Activated T-cell treated with anti-CD3 and anti-CD28 coated beads, Interleukin-2, amount 50 U/mL, for 72 hours (primary cell): Measurements from ENCODE around the gene PLXNB1. TPM values are rescaled to one million over a fixed set of nuclear protein-coding genes. Genes with fewer than 3 reads are reported as not detected.

Experiments
- ATAC-seq, 2 donors: fragments of 150-1000 bp; cut with Tn5 transposase; replicated peaks in 1 of 2; 2 replicates each; pipeline ENCODE4 v1.10.0; 2021; ENCODE audit warnings: moderate library complexity in 2 of 2, mild to moderate bottlenecking in 1 of 2
- DNase-seq, 2 donors: peaks; one replicate each; pipeline ENCODE4 v3.0.0; 2021 to 2022; ENCODE audit warnings: mixed read lengths in 1 of 2
- H3K27ac Mint-ChIP-seq: one replicate; pipeline ENCODE4 v1.8.0; 2022; ENCODE audit warnings: mild to moderate bottlenecking, moderate library complexity, mixed read lengths
- H3K27me3 Mint-ChIP-seq: one replicate; pipeline ENCODE4 v1.8.0; 2022; ENCODE audit warnings: low read depth, mixed read lengths
- H3K36me3 Mint-ChIP-seq, 2 donors: one replicate each; pipeline ENCODE4 v1.8.0; 2022; ENCODE audit warnings: mixed read lengths in 2 of 2, mild to moderate bottlenecking in 1 of 2; ENCODE audit not compliant: insufficient read depth in 2 of 2
- H3K4me1 Mint-ChIP-seq: one replicate; pipeline ENCODE4 v1.8.0; 2022; ENCODE audit warnings: low read depth, mixed read lengths
- H3K4me3 Mint-ChIP-seq, 2 donors: one replicate each; pipeline ENCODE4 v1.8.0; 2022; ENCODE audit warnings: mild to moderate bottlenecking in 2 of 2, mixed read lengths in 2 of 2, moderate library complexity in 2 of 2
- H3K9me3 Mint-ChIP-seq, 2 donors: one replicate each; pipeline ENCODE4 v1.8.0; 2022; ENCODE audit warnings: mixed read lengths in 2 of 2
- total RNA-seq, 2 donors: library from RNA; stranded (reverse); gene quantifications; one replicate each; pipeline ENCODE4 v1.2.3, GENCODE V29; 2022

PLXNB1 gene
- total RNA-seq, 2 donors from 2014 or later: 3.2 to 6.1 TPM

DNA sequence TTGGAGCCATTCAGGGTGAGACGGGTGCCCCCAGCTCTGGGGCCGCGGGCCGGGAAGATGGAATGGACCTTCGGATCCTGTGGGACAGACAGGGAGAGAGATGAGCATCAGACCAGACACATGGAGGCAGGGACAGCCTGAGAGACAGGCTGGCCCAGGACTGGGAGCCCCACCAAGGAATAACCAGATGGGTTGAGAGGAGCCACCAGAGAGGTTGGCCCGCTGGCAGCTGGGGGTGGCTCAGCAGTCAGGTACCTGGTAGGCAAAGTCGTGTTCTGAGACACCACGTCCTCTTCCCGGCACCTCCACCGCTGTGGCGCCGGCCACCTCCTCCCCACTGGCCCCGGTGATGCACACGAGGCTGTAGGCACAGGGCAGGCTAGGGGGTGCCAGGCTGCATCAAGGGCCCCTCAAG lies 13.8 kb downstream of the PLXNB1 start:
- Mint-ChIP-seq H3K36me3 (no peaks in the 10 kb centered on the region), H3K4me1 (no peaks in the 10 kb centered on the region), H3K27me3 (no peaks in the 10 kb centered on the region), H3K9me3 (no peaks in the 10 kb centered on the region), H3K4me3 (no peak overlapping the region), H3K27ac (no peak overlapping the region)
- ATAC-seq: no peak
- DNase-seq: no peak

DNA sequence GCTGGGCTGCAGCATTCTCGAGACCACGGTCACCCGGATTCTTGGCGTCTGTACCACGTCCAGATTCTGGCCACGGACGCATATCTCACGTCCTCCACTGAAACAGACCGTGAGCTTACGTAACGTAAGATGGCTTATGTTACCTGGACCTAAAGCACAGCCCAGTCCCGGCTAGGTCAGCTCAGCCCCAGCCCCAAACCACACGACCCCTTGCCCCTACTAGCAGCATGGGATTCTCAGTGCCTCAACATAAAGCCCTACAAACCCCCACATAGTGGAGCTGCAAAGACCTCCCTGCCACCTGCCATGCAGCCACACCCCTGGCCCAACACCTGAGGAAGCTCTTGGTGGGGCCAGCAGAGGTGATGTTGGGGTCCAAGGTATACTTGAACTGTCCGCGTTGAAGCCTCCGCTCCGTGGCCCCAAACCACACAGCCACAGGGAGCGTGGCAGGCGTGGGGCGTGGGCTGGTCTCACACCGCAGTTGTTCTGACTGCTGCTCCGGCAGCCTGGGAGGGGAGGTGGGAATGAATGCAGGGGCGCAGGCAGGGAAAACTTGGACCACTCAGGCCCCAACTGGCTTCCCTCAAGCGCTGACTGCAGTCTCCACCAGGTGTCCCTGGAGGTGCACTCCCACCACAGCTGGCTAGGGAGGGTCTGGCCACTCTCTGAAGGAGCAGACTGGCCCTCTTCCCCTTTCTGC lies 14.5 kb downstream of the PLXNB1 start:
- no peak overlapping the region for H3K27ac Mint-ChIP-seq
- H3K4me3 Mint-ChIP-seq: no peak overlapping the region
- H3K36me3 Mint-ChIP-seq: no peaks in the 10 kb centered on the region
- no peaks in the 10 kb centered on the region for H3K27me3 Mint-ChIP-seq
- no peaks in the 10 kb centered on the region for H3K4me1 Mint-ChIP-seq
- DNase-seq (no peak), ATAC-seq (no peak)
- H3K9me3 Mint-ChIP-seq: no peaks in the 10 kb centered on the region

GRCh38 chr3:48414376-48415250 lies 15.3 kb downstream of the PLXNB1 start:
- H3K9me3 Mint-ChIP-seq: no peaks in the 10 kb centered on the region
- no peak for ATAC-seq
- H3K27ac Mint-ChIP-seq: no peak overlapping the region
- no peaks in the 10 kb centered on the region for H3K36me3 Mint-ChIP-seq
- no peak overlapping the region for H3K4me3 Mint-ChIP-seq
- H3K4me1 Mint-ChIP-seq: no peaks in the 10 kb centered on the region
- DNase-seq: no peak
- no peaks in the 10 kb centered on the region for H3K27me3 Mint-ChIP-seq

- Mint-ChIP-seq H3K27ac (no peak overlapping the region), H3K4me3 (no peak overlapping the region), H3K9me3 (no peaks in the 10 kb centered on the region), H3K36me3 (no peaks in the 10 kb centered on the region), H3K4me1 (no peaks in the 10 kb centered on the region), H3K27me3 (no peaks in the 10 kb centered on the region)
- ATAC-seq (no peak), DNase-seq (no peak)
Observed at GRCh38 chr3:48413611-48414010, 16.3 kb downstream of the PLXNB1 start.

DNA sequence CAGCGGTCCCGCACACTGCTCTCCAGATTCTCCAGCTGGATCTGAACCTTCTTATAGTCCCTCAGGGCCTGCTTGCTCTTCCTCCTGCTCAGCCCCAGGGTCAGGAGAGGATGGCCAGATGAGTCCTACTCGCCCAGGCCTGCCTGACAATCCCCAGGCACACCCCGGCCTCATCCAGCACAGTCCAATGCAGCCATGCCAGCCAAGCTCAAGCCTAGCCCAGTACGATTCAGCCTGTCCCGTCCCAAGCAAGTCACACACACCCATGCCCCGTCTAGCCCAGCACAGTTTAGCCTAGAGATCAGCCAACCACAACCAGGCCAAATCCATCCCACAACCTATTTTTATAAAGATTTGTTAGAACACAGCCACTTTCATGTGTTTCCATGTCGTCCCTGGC lies 16.8 kb downstream of the PLXNB1 start:
- Mint-ChIP-seq H3K4me1 (no peaks in the 10 kb centered on the region), H3K27me3 (no peaks in the 10 kb centered on the region), H3K27ac (no peak overlapping the region), H3K9me3 (no peaks in the 10 kb centered on the region), H3K36me3 (no peaks in the 10 kb centered on the region), H3K4me3 (no peak overlapping the region)
- DNase-seq: no peak
- no peak for ATAC-seq

DNA sequence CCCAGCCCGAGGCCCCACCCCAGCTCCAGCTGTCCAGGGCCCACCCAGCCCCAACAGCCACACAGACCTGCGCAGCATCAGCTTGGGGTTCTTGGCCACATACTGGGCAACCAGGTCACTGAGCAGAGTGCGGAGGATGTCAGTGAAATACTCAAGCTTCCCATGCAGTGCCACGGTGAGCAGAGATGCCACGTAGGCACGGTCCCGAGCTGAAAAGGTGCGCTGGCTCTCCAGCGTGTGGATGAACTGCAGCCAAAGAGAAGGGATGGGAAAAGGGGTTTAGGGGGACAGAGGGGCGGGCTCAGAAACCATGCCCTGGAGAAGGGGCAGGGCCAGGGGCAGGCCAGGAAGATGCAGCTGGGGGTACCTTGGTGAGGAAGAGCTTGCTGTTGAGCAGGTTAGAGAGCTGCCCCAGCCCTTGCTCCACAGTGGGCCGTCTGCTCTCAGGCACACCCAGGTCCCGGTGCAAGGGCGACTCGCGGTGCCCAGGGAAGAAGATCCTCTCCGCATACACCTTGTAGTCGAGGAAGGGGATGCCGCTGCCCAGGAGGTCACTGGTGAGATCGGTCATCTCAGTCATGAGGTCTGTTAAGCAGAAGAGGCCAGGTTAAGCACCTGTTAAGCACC lies 17.4 kb downstream of the PLXNB1 start:
- Mint-ChIP-seq H3K27me3 (no peaks in the 10 kb centered on the region), H3K36me3 (no peaks in the 10 kb centered on the region), H3K4me3 (no peak overlapping the region), H3K27ac (no peak overlapping the region), H3K4me1 (no peaks in the 10 kb centered on the region), H3K9me3 (no peaks in the 10 kb centered on the region)
- no peak for ATAC-seq
- DNase-seq: no peak

- Mint-ChIP-seq H3K27me3 (no peaks in the 10 kb centered on the region), H3K4me1 (no peaks in the 10 kb centered on the region), H3K27ac (no peak overlapping the region), H3K4me3 (no peak overlapping the region), H3K9me3 (no peaks in the 10 kb centered on the region), H3K36me3 (no peaks in the 10 kb centered on the region)
- ATAC-seq: no peak
- DNase-seq: no peak
Observed at GRCh38 chr3:48411606-48412374, 18.1 kb downstream of the PLXNB1 start.

GRCh38 chr3:48411041-48411588 lies 18.8 kb downstream of the PLXNB1 start:
- Mint-ChIP-seq H3K4me1 (no peaks in the 10 kb centered on the region), H3K36me3 (no peaks in the 10 kb centered on the region), H3K4me3 (no peak overlapping the region), H3K27ac (no peak overlapping the region), H3K27me3 (no peaks in the 10 kb centered on the region), H3K9me3 (no peaks in the 10 kb centered on the region)
- DNase-seq (no peak), ATAC-seq (no peak)

DNA sequence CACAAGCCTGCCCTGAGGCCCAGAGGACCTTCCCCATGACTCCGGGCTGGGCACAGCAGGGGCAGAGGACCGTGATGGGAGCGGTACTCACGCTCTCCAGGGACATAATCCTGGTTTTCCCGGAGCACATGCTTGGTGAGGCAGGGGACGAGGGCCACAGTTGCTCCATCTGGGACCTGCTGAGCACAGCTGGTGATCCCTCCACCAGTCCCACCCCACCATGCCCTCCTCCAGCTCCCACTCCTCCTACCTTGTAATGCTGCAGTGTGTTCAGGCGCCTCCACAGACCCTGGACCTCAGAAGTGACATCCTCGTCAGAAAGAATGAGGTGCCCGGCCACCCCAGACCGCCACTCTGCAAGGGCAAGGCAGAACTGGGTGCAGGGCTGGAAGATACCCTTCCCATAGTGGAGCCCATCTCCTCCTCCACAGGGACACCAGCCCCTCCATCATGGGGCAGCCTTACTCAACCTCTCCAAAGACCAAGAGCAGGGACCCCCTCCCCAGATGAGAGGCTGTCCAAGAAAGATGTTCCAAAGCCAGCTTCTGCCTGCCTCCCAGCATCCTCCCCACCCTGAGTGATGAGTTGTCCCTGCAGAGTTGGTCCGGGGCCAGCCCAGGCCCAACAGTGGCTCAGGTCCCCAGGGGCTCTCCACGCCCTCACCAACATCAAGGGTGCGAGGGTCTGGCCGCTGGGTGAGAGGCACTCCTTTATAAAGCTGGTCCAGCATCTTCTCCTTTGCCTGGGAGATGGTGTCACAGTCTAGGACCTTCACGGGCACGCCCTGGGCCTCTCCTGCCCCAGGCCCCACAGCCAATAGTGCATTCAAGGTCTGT lies 19.5 kb downstream of the PLXNB1 start:
- Mint-ChIP-seq H3K4me1 (no peaks in the 10 kb centered on the region), H3K4me3 (no peak overlapping the region), H3K27me3 (no peaks in the 10 kb centered on the region), H3K27ac (no peak overlapping the region), H3K36me3 (no peaks in the 10 kb centered on the region), H3K9me3 (no peaks in the 10 kb centered on the region)
- DNase-seq: no peak
- no peak for ATAC-seq

DNA sequence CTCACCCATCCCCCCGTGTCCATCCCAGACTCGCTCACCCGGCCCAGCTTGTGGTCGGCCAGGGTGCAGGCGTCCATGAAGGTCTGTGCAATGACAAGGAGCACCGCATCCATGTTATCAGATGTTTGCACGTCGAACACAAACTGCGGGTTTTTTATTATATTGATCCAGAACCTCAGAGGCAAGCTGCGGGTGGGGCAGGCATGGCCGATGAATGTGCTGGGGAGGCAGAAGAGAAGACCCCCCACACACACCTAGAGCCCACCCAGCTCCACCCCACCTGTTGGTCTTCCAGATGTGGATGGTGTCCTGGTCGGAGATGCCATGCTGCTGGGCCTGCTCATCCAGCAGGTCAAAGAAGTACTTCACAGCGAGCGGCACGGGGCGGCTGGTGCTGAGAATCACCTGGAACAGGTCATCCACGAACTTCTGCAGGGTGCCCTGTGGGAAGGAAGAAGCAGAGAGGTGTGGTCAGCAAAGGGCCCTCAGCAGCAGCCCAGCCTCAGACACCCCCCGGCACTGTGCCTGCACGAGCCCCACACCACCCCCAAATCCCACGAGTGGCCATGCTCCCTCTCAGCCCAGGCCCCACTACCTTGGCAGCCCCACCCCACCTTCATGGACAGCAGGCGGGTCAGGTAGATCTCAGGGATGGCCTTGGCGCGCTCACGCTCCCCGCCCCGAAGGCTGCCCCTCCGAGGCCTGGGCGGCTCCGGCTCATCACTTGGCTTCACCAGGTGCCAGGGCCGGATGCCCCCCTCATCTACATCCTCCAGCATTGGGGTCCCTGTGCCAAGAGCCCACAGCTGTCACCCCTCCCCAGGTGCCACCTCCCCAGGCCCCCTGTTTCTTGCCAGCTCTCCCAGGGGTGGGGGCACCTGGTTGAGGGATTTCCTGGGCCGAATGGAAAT lies 20.3 kb downstream of the PLXNB1 start:
- no peaks in the 10 kb centered on the region for H3K9me3 Mint-ChIP-seq
- H3K27me3 Mint-ChIP-seq: no peaks in the 10 kb centered on the region
- H3K27ac Mint-ChIP-seq: no peak overlapping the region
- ATAC-seq: no peak
- H3K36me3 Mint-ChIP-seq: no peaks in the 10 kb centered on the region
- no peaks in the 10 kb centered on the region for H3K4me1 Mint-ChIP-seq
- no peak for DNase-seq
- H3K4me3 Mint-ChIP-seq: no peak overlapping the region

DNA sequence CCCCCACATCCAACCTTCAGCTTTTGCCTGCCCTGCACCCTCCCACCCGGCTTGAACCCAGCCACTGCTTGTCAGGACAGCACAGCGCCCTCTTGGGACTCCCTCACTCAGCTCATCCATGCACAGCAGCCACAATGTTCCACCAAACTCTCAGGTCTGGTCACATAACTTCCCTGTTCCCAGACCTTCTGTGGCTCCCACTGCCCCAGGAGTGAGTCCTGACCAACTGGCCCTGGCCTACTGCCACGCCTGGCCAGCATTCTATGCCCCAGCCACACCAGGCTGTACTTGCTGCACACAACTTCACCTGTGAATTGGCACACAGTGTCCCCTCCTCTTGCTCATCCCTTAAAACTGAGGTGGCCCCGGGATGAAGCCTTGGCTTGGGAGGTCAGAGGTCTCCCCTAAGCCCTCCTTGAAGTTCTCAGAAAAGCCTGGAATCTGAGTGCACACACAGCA lies 21.0 kb downstream of the PLXNB1 start:
- DNase-seq: no peak
- H3K4me1 Mint-ChIP-seq: no peaks in the 10 kb centered on the region
- no peak for ATAC-seq
- H3K9me3 Mint-ChIP-seq: no peaks in the 10 kb centered on the region
- no peak overlapping the region for H3K4me3 Mint-ChIP-seq
- H3K27ac Mint-ChIP-seq: no peak overlapping the region
- H3K36me3 Mint-ChIP-seq: no peaks in the 10 kb centered on the region
- no peaks in the 10 kb centered on the region for H3K27me3 Mint-ChIP-seq
